Measurements from ENCODE around the gene FAM222A.

FAM222A gene

GRCh38 chr12:109737126-109737525 is 23.5 kb downstream of the FAM222A start:
- no peak for DNase-seq (ENCODE audit: low read depth, low spot score)

- no peak for DNase-seq (ENCODE audit: low read depth, low spot score)
These were observed 24.0 kb downstream of the FAM222A start for GRCh38 chr12:109737631-109738030.

- DNase-seq (ENCODE audit: low read depth, low spot score), result no peak
These were observed 24.6 kb downstream of the FAM222A start for GRCh38 chr12:109738209-109738608.

- DNase-seq (ENCODE audit: low read depth, low spot score), result no peak
These were observed 25.4 kb downstream of the FAM222A start for GRCh38 chr12:109738878-109739665.

GRCh38 chr12:109739747-109740693 is 26.4 kb downstream of the FAM222A start:
- no peak for DNase-seq (ENCODE audit: low read depth, low spot score)

GRCh38 chr12:109740694-109741245 is 27.1 kb downstream of the FAM222A start:
- no peak for DNase-seq (ENCODE audit: low read depth, low spot score)

- no peak for DNase-seq (ENCODE audit: low read depth, low spot score)
These were observed 27.8 kb downstream of the FAM222A start for GRCh38 chr12:109741286-109741969.

GRCh38 chr12:109741970-109742703 is 28.5 kb downstream of the FAM222A start:
- DNase-seq (ENCODE audit: low read depth, low spot score), result no peak

- no peak for DNase-seq (ENCODE audit: low read depth, low spot score)
These were observed 29.7 kb downstream of the FAM222A start for GRCh38 chr12:109743076-109743910.

GRCh38 chr12:109744026-109744425 is 30.4 kb downstream of the FAM222A start:
- DNase-seq (ENCODE audit: low read depth, low spot score), result no peak

GRCh38 chr12:109744986-109745942 is 31.6 kb downstream of the FAM222A start:
- no peak for DNase-seq (ENCODE audit: low read depth, low spot score)

GRCh38 chr12:109752117-109753053 is 38.8 kb downstream of the FAM222A start:
- DNase-seq (ENCODE audit: low read depth, low spot score), result no peak

- DNase-seq (ENCODE audit: low read depth, low spot score), result no peak
These were observed 39.4 kb downstream of the FAM222A start for GRCh38 chr12:109753054-109753401.

- no peak for DNase-seq (ENCODE audit: low read depth, low spot score)
These were observed 40.3 kb downstream of the FAM222A start for GRCh38 chr12:109753959-109754358.

GRCh38 chr12:109756457-109756856 is 42.8 kb downstream of the FAM222A start:
- no peak for DNase-seq (ENCODE audit: low read depth, low spot score)

GRCh38 chr12:109757671-109758265 is 44.1 kb downstream of the FAM222A start:
- no peak for DNase-seq (ENCODE audit: low read depth, low spot score)

All from iPS DF 19.7 (cell line).